ENCODE data around the gene TES. TPM values are rescaled to one million over a fixed set of nuclear protein-coding genes. Genes with fewer than 3 reads are reported as not detected.

The TES gene
- total and polyA plus RNA-seq, 2 of the 13 experiments (the other 11 are each of a cell fraction or from before 2014, with no cell fraction given), result 21.6 to 23.0 TPM

DNA sequence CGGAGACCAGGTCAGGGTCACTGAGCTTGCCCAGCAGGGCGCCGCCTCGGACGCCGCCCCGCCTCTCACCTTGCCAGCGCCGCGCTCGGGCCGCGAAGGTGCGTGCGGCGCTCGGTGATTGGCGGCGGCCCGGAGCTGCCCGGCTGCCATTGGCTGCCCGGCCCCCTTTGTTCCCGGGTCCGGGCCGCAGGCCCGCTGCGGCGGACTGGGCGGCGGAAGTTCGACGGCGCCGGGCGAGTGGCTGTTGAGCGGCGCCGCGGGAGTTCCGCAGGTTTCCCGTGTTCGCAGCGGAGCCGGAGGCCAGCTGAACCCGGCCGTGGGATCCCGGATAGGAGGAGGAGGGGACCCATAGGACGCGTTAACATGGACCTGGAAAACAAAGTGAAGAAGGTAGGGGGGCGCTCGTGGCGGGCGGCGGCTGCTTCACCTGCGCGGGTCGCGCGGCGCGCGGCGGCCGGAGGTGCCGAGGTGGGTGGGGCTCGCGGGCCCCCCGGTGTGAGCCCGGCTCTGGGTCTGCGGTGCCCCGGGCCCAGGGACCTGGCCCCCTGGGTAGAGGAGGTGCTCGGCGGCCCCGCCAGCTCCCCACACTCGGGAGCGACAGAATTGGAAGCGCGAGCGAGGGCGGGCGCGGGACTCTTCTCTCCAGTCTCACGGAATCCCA is at the start of gene TES (continued):
- TF ChIP-seq ZSCAN22 (CRISPR knock-in tag; IDR thresholded peaks at IDR 0.05), result no peak
- TF ChIP-seq RFXAP (CRISPR knock-in tag; IDR thresholded peaks at IDR 0.05; ENCODE audit: borderline replicate concordance), result no peak; the same call in 1 of the 2 replicates
- no peak for TF ChIP-seq HIVEP1 (CRISPR knock-in tag; IDR thresholded peaks at IDR 0.05)
- TF ChIP-seq, protein P1, sequence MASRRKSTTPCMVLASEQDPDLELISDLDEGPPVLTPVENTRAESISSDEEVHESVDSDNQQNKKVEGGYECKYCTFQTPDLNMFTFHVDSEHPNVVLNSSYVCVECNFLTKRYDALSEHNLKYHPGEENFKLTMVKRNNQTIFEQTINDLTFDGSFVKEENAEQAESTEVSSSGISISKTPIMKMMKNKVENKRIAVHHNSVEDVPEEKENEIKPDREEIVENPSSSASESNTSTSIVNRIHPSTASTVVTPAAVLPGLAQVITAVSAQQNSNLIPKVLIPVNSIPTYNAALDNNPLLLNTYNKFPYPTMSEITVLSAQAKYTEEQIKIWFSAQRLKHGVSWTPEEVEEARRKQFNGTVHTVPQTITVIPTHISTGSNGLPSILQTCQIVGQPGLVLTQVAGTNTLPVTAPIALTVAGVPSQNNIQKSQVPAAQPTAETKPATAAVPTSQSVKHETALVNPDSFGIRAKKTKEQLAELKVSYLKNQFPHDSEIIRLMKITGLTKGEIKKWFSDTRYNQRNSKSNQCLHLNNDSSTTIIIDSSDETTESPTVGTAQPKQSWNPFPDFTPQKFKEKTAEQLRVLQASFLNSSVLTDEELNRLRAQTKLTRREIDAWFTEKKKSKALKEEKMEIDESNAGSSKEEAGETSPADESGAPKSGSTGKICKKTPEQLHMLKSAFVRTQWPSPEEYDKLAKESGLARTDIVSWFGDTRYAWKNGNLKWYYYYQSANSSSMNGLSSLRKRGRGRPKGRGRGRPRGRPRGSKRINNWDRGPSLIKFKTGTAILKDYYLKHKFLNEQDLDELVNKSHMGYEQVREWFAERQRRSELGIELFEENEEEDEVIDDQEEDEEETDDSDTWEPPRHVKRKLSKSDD (CRISPR knock-in tag; IDR thresholded peaks at IDR 0.05; ENCODE audit: low read depth), result no peak
- 0 out of 2 replicates have a peak, but pooled peaks have one; percentile 56 for TF ChIP-seq PHF21A (CRISPR knock-in tag; IDR thresholded peaks at IDR 0.05)
- no peak for TF ChIP-seq RBM39 (IDR thresholded peaks at IDR 0.05; ENCODE audit: low read depth, low read length, poor library complexity, severe bottlenecking)
- TF ChIP-seq HNRNPK (IDR thresholded peaks at IDR 0.05; ENCODE audit: low read depth, low read length, poor library complexity, severe bottlenecking), result peak; percentile 19
- TF ChIP-seq ZFAT (CRISPR knock-in tag; conservative IDR thresholded peaks at IDR 0.05), result no peak
- TF ChIP-seq SRY (CRISPR knock-in tag; IDR thresholded peaks at IDR 0.05), result no peak
- TF ChIP-seq, protein P2, sequence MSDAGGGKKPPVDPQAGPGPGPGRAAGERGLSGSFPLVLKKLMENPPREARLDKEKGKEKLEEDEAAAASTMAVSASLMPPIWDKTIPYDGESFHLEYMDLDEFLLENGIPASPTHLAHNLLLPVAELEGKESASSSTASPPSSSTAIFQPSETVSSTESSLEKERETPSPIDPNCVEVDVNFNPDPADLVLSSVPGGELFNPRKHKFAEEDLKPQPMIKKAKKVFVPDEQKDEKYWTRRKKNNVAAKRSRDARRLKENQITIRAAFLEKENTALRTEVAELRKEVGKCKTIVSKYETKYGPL (CRISPR knock-in tag; IDR thresholded peaks at IDR 0.05), result no peak
- TF ChIP-seq ZFY (CRISPR knock-in tag; IDR thresholded peaks at IDR 0.05), result peak; percentile 32; the same call in 1 of the 2 replicates
- no peak for TF ChIP-seq U2AF2 (IDR thresholded peaks at IDR 0.05; ENCODE audit: low read depth, low read length)
- TF ChIP-seq EZH2 (conservative IDR thresholded peaks at IDR 0.05; ENCODE audit: low read depth, low read length), result no peak
- TF ChIP-seq ZNF274 (CRISPR knock-in tag; IDR thresholded peaks at IDR 0.05), result 0 out of 2 replicates have a peak, but pooled peaks have one; percentile 26
- TF ChIP-seq NR2F1 (CRISPR knock-in tag; IDR thresholded peaks at IDR 0.05), result no peak
- no peak for TF ChIP-seq NFKBIZ (CRISPR knock-in tag; IDR thresholded peaks at IDR 0.05)
- TF ChIP-seq, protein P3, sequence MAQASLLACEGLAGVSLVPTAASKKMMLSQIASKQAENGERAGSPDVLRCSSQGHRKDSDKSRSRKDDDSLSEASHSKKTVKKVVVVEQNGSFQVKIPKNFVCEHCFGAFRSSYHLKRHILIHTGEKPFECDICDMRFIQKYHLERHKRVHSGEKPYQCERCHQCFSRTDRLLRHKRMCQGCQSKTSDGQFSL (CRISPR knock-in tag; IDR thresholded peaks at IDR 0.05), result no peak
- no peak for TF ChIP-seq PTBP1 (IDR thresholded peaks at IDR 0.05; ENCODE audit: low read depth, low read length, poor library complexity, severe bottlenecking)
- TF ChIP-seq RNF2 (conservative IDR thresholded peaks at IDR 0.05; ENCODE audit: low read depth), result peak; percentile 74
- no peak for TF ChIP-seq SUZ12 (IDR thresholded peaks at IDR 0.05; ENCODE audit: low read depth, low read length)
- no peak for TF ChIP-seq ZNF615 (CRISPR knock-in tag; IDR thresholded peaks at IDR 0.05; ENCODE audit: borderline replicate concordance)
- TF ChIP-seq, protein P4, sequence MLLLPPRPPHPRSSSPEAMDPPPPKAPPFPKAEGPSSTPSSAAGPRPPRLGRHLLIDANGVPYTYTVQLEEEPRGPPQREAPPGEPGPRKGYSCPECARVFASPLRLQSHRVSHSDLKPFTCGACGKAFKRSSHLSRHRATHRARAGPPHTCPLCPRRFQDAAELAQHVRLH (CRISPR knock-in tag; IDR thresholded peaks at IDR 0.05; ENCODE audit: borderline replicate concordance, low read depth), result no peak
- TF ChIP-seq GABPB1 (CRISPR knock-in tag; IDR thresholded peaks at IDR 0.05), result peak; percentile 87
- TF ChIP-seq ZNF549 (CRISPR knock-in tag; IDR thresholded peaks at IDR 0.05), result no peak
- no peak for TF ChIP-seq ZFP62 (CRISPR knock-in tag; IDR thresholded peaks at IDR 0.05)
- no peak for TF ChIP-seq ZFP1 (CRISPR knock-in tag; IDR thresholded peaks at IDR 0.05)
- no peak for TF ChIP-seq HOXA5 (CRISPR knock-in tag; IDR thresholded peaks at IDR 0.05)
- no peak for TF ChIP-seq MLLT10 (CRISPR knock-in tag; IDR thresholded peaks at IDR 0.05)
- TF ChIP-seq SATB2 (CRISPR knock-in tag; IDR thresholded peaks at IDR 0.05), result no peak

All from HepG2 (cell line).